BJ (cell line): Measurements from ENCODE around the gene OR9K2. TPM values are rescaled to one million over a fixed set of nuclear protein-coding genes. Genes with fewer than 3 reads are reported as not detected.

ENCODE experiments used
- CTCF ChIA-PET: fragments of 350-600 bp; formaldehyde crosslinking; extraction: SDS; loops from one replicate; lab custom pipeline; 2021; ENCODE audit warnings: antibody characterized with exemption, inconsistent platforms; lab: Yijun Ruan, JAX
- POLR2A ChIA-PET: fragments of 300-600 bp; sonication (Branson Sonifier 250); formaldehyde crosslinking; extraction: SDS; loops from one replicate; lab custom pipeline; 2021; ENCODE audit warnings: antibody characterized with exemption; lab: Charles Lee
- DNase-seq: peaks from one replicate; pipeline ENCODE4 v3.0.0-alpha.2; 2011; ENCODE audit warnings: low read depth
- H3K27me3 ChIP-seq: 2 replicates; pipeline ENCODE4 v1.6.0; 2011; ENCODE audit warnings: low read length; ENCODE audit not compliant: control insufficient read depth, insufficient read depth
- H3K36me3 ChIP-seq: 2 replicates; pipeline ENCODE4 v1.5.1; 2011; ENCODE audit warnings: low read length; ENCODE audit not compliant: control insufficient read depth, insufficient read depth
- H3K4me3 ChIP-seq: 2 replicates; pipeline ENCODE4 v1.5.1; 2011; ENCODE audit warnings: low read depth, mild to moderate bottlenecking, control low read depth, low read length
- polyA minus RNA-seq: library from RNA; depleted of rRNA, polyadenylated mRNA; stranded (reverse); fragments of >200 nt; gene quantifications from 2 replicates; pipeline ENCODE4 v1.2.3, GENCODE V29; 2011; rRNA and poly(A)+ RNA removed
- polyA plus RNA-seq: library from polyadenylated mRNA; depleted of rRNA; stranded (reverse); fragments of >200 nt; gene quantifications from 2 replicates; pipeline ENCODE4 v1.2.3, GENCODE V29; 2011; rRNA removed
- TF ChIP-seq, protein P1 (sequence below): IDR thresholded peaks from 2 replicates; pipeline ENCODE4 v1.5.1; 2011; ENCODE audit warnings: low read depth, mild to moderate bottlenecking, control low read depth, inconsistent platforms, low read length, moderate library complexity; ENCODE audit not compliant: insufficient read depth

The OR9K2 gene, protein sequence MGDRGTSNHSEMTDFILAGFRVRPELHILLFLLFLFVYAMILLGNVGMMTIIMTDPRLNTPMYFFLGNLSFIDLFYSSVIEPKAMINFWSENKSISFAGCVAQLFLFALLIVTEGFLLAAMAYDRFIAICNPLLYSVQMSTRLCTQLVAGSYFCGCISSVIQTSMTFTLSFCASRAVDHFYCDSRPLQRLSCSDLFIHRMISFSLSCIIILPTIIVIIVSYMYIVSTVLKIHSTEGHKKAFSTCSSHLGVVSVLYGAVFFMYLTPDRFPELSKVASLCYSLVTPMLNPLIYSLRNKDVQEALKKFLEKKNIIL
- not detected in 2 replicates for polyA plus RNA-seq
- polyA minus RNA-seq: not detected in 2 replicates

DNA sequence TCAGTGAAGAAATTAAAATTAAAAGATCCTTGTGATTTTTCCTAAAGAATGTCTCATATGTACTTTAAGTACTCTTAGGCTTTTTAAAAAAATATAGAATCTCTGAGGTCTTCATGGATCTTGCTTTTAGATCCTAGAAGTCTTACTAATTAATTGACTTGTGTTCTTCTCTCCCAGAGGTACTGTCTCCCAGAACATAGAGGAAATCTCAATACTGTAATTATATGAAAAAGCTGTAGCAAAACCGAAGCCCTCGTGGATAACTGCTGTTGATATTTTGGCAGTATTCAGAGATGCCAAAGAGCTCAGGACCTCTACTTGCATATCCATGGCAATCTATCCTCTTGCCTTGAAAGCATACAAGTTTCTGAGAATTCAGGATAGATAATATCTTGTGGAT lies at the start of gene OR9K2:
Gene OR9K2, plus strand, starts transcription at position 301 of the 400 bp plus-strand sequence. CDS start 3,429 bp downstream, outside the sequence.
- ChIA-PET CTCF (no interaction called here), POLR2A (no interaction called here)
- DNase-seq: no peak
- TF ChIP-seq, protein P1, sequence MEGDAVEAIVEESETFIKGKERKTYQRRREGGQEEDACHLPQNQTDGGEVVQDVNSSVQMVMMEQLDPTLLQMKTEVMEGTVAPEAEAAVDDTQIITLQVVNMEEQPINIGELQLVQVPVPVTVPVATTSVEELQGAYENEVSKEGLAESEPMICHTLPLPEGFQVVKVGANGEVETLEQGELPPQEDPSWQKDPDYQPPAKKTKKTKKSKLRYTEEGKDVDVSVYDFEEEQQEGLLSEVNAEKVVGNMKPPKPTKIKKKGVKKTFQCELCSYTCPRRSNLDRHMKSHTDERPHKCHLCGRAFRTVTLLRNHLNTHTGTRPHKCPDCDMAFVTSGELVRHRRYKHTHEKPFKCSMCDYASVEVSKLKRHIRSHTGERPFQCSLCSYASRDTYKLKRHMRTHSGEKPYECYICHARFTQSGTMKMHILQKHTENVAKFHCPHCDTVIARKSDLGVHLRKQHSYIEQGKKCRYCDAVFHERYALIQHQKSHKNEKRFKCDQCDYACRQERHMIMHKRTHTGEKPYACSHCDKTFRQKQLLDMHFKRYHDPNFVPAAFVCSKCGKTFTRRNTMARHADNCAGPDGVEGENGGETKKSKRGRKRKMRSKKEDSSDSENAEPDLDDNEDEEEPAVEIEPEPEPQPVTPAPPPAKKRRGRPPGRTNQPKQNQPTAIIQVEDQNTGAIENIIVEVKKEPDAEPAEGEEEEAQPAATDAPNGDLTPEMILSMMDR: no peak
- Histone ChIP-seq H3K27me3 (no peaks in the 10 kb centered on the region), H3K36me3 (no peaks in the 10 kb centered on the region), H3K4me3 (no peak within 1 kb of the TSS)

DNA sequence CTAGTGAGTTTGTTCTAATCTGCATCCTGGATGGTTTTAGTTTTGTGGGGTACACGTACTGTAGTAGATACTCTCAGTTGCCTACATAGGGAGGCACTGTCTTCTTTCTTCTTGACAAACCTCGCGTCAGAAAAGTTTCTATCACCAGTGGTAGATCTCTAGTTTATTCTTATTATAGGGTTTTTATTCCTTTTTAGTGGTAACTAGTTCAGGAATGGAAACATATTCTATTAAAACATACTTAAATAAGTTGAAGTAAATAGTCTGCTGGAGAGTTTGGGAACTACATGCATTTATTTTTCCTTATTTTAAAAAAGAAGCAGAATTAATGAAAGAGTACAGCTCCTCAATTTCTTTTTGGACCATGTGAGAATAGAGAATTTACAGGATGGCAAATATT lies 33.6 kb upstream of the OR9K2 start:
- no peaks in the 10 kb centered on the region for H3K27me3 ChIP-seq
- CTCF ChIA-PET: interaction anchor here (0.6 kb wide), 1 partner anchor 20 kb away, joined by 3 read pairs; no protein-coding TSS in a partner anchor
- no peak overlapping the region for H3K4me3 ChIP-seq
- no peaks in the 10 kb centered on the region for H3K36me3 ChIP-seq
- DNase-seq: no peak
- POLR2A ChIA-PET: no interaction called here
- TF ChIP-seq, protein P1: no peak

DNA sequence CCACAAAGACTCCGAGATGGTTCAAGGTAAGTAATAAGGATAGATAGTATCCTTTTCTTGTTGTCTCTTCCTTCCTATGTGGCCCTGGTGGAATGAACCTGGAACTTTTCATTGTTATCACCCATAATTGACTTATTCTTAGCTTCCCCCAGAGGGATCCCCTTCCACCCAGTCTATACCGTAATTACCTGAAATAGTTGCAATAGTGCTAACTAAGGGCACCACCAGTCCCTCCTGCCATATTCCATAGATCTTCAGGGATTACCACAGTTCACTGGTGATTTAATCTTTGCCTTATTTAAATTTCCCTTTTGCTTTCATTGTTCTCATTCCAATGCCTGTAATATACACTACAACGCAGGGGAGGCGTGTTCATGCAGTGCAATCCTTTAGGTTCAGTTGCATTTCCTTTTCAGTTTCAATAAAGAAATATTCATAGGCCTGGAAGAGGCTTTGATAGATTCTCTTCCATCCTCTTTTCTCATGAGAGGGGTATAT lies 13.8 kb upstream of the OR9K2 start:
- TF ChIP-seq, protein P1: no peak
- Histone ChIP-seq H3K36me3 (no peaks in the 10 kb centered on the region), H3K27me3 (no peaks in the 10 kb centered on the region), H3K4me3 (no peak overlapping the region)
- DNase-seq: no peak
- POLR2A ChIA-PET: no interaction called here
- CTCF ChIA-PET: no interaction called here

DNA sequence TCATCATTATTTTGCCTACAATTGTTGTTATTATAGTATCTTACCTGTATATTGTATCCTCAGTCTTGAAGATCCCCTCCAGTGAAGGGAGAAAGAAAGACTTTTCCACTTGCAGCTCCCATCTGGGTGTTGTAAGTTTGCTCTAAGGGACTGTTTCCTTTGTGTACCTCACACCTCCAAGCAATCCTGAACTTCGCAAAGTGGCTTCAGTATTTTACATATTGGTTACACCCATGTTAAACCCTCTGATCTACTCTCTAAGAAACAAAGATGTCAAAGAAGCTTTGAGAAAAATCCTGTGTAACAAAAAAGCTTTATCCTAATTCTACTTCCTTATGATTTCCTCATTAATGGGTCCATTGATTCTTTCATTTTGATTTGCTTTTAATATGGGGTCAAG lies 10.1 kb upstream of the OR9K2 start:
- ChIA-PET CTCF (no interaction called here), POLR2A (no interaction called here)
- DNase-seq: no peak
- Histone ChIP-seq H3K4me3 (no peak overlapping the region), H3K27me3 (no peaks in the 10 kb centered on the region), H3K36me3 (no peaks in the 10 kb centered on the region)
- TF ChIP-seq, protein P1: no peak

DNA sequence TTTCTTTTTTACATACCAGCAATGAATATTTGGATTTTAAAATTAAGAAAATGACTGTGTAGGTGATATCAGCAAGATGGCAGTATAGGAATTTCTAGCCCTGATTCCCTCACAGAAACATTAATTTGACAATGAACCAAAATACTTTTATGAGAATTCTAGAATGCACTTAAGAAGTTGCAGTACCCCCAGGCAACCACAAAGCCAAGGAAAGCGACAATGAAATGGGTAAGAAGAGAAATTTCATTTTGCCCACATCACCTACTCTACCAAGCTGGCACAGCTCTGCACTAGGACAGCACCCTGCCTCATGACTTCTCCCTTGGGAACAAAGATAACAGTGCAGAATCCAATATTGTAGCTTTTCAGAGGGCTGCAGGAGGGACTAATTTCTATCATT lies 6.6 kb downstream of the OR9K2 start:
- no peaks in the 10 kb centered on the region for H3K36me3 ChIP-seq
- H3K4me3 ChIP-seq: no peak overlapping the region
- CTCF ChIA-PET: no interaction called here
- POLR2A ChIA-PET: no interaction called here
- H3K27me3 ChIP-seq: no peaks in the 10 kb centered on the region
- no peak for DNase-seq
- TF ChIP-seq, protein P1: no peak
